Measurements from ENCODE around the gene GPATCH8.

DNA sequence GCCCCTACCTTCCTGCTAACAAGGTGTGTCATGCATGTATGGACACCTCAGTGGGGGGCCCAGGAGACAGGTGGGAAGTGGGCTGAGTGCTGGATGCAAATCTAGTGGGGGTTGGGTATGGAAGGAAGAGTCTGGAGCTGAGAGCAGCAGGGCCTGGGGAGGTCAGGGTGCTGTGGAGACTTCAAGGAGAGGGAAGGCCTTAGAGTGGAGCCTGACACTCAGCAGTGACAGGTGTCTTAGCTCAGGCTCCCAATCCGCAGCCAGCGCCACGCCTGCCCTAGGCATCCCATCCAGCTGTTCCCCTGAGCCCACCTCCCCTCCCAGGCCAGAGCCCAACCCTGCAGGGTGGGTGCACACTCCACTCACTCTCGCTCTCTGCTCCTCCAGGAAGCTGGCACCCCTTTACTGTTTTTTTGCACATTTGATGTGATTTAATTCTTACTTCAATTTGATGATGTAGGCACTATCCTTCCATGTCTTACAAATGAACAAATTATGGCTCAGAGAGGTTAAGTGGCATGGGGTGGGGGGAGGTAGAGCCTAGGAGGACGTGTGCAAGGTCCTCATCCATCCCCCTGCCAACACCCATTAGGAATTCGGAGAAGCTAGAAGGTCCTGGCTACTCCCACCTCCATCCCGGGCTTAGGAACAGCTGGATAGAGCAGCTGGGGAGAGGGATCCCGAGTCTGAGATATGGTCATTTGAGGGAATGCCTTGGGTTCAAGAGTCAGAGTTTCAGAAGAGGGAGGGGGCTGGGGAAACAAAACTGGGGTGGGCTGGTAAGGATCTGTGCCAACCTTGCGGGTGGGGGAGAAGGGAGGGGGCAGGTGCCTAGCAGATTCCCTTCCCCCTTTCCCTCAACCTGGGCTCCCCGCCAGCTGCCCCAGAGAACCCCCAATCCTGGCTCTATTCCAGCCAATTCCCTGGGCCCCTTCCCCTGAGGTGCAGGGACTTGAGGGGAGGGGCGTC, 141.6 kb downstream of the GPATCH8 start:
- TF ChIP-seq SUZ12 (IDR thresholded peaks at IDR 0.05; ENCODE audit: extremely low read depth, insufficient read depth, insufficient read length) (no peak), ZNF274 (IDR thresholded peaks at IDR 0.05; ENCODE audit: low read depth, low read length) (no peak)

All from NT2/D1 (cell line).